Measurements from ENCODE around the gene RNF112.

Gene RNF112, protein sequence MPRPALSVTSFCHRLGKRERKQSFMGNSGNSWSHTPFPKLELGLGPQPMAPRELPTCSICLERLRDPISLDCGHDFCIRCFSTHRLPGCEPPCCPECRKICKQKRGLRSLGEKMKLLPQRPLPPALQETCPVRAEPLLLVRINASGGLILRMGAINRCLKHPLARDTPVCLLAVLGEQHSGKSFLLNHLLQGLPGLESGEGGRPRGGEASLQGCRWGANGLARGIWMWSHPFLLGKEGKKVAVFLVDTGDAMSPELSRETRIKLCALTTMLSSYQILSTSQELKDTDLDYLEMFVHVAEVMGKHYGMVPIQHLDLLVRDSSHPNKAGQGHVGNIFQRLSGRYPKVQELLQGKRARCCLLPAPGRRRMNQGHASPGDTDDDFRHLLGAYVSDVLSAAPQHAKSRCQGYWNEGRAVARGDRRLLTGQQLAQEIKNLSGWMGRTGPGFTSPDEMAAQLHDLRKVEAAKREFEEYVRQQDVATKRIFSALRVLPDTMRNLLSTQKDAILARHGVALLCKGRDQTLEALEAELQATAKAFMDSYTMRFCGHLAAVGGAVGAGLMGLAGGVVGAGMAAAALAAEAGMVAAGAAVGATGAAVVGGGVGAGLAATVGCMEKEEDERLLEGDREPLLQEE

DNA sequence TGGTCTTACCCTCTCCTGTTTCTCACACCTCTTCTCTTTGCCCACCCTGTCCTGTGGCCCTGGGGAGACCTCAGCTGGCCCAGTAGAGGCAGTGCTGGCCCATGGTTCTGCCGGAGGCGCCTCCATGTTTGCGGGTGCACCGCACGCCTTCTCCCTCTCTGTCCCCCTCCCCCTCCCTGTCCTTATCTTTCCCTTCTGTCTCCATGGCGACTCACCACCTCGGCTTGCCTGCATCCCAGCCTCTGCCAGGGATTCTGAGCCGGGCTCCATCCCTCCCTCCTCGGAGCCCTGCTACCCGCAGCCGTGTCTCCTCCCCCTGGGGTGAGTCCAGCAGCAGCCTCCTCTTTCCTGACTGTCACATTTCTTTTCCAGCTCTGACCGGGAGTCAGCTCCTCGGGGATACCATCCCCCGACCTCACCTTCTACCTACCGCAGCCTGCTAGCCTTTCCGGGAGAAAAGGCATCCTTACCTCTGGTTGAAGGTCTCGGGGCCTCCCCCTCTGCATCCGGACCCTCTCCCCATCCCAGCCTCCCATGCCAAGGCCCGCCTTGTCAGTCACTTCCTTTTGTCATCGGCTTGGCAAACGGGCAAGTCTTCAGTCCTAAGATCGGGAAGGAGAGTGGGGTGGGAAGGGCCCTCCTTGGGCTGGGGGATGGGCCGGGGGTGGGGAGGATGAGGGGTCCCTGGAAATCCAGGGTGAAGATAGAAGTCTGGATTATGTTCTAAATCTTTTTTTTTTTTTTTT is at the start of gene RNF112:
Gene RNF112, plus strand, starts transcription at position 358 of the 746 bp plus-strand sequence. Its CDS starts 177 bp downstream, at position 535.
- in situ Hi-C loops (cut with HindIII; ENCODE audit: low sequenced_read_pairs): no loop called here

DNA sequence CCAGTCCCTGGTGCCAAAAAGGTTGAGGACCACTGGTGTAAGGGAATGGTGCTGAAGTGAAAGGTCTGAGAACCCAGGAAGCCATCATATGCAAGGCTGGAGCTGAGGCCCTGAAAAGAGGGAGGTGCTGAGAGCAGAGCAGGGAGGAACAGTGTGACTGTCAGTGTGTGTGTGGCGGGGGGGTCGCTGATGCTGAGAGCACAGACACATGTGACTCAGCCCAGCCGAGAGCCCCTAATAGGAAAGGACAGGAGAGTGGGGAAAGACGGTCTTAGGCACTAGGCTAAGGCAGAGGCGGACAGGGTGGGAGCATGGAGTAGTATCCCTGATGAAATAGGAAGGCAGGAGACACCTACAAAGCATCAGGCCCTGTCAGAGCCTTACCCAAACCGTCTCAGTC is 49.7 kb upstream of the RNF112 start:
- in situ Hi-C loops (cut with HindIII; ENCODE audit: low sequenced_read_pairs): loop anchor here (5.0 to 25.0 kb wide), 2 partner anchors 96 to 426 kb away; no protein-coding TSS in a partner anchor

DNA sequence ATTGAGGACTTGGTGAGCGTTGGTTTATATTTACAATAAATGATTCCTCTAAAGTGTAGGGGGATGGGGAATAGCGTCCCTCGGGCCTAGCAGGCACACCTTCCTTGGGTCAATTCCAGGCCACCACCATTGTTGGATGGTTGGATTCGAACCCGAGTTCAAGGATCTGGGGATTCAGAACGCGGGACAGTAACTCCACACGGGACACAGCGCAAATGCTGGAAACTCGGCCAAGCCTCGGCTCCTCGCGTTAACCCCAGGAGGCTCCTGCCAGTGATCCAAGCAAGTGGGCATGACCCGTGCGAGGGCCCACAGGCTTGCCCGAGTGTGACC is 49.1 kb upstream of the RNF112 start:
- in situ Hi-C loops (cut with HindIII; ENCODE audit: low sequenced_read_pairs): loop anchor here (5.0 to 25.0 kb wide), 2 partner anchors 95 to 425 kb away; no protein-coding TSS in a partner anchor

DNA sequence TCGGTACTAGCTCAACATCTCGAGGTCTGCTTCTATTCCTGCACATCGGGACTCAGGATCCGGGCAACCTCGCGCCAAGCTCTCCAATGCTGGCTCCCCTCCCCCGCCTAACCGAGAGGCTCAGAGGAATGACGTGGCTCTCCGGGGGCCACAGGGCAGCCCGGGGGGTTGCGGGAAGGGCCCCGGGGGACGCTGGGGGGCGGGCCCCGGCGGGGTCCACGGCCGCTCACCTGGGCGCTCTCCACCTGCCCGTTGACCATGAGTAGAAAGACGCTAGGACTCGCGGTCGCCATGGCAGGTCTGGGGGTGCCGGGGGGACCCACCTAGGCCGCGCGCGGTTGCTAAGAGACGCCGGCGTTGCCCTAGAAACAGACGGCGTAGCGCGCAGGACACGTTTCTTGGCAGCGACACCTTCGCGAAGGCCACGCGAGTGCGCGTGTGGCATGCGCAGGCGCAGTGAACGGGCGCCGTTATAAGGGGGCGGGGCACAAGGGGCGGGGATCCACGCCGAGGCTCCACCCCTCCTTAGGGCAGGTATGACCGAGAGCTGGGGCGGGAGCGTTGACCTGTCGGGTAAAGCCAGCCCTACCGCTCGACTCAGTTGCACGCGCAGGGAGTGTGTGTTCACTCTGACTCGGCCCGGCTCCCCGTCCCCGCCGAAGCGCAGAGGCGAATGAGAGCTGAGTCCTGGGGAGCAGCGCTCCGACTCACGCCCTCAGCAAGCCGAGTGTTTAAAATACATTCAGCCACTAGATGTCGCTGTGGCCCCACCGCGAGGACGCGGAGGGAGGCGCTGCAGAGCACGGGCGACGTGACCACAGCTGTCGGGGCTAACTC is 48.5 kb upstream of the RNF112 start, which contains the start of gene B9D1:
Gene B9D1, minus strand, starts transcription at position 447 of the 837 bp plus-strand sequence. Its CDS starts 154 bp downstream, at position 293.
- in situ Hi-C loops (cut with HindIII; ENCODE audit: low sequenced_read_pairs): loop anchor here (5.0 to 25.0 kb wide), 2 partner anchors 95 to 425 kb away; no protein-coding TSS in a partner anchor

DNA sequence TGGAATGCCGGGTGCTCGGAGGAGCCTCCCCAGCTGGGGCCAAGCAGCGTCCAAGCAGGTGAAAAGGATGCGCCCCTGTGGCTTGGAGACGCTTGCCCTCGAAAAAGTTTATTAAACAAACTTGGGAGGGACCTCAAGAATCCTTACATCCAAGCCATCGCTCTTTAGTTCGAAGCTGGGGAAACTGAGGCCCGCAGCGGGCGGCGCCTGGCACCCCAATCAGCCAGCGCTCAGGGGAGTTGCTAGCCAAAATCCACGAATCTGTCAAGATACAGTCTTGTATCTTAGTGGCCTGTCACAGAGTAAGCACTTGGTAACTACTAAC is 48.0 kb upstream of the RNF112 start:
- in situ Hi-C loops (cut with HindIII; ENCODE audit: low sequenced_read_pairs): loop anchor here (5.0 to 25.0 kb wide), 2 partner anchors 94 to 424 kb away; no protein-coding TSS in a partner anchor

DNA sequence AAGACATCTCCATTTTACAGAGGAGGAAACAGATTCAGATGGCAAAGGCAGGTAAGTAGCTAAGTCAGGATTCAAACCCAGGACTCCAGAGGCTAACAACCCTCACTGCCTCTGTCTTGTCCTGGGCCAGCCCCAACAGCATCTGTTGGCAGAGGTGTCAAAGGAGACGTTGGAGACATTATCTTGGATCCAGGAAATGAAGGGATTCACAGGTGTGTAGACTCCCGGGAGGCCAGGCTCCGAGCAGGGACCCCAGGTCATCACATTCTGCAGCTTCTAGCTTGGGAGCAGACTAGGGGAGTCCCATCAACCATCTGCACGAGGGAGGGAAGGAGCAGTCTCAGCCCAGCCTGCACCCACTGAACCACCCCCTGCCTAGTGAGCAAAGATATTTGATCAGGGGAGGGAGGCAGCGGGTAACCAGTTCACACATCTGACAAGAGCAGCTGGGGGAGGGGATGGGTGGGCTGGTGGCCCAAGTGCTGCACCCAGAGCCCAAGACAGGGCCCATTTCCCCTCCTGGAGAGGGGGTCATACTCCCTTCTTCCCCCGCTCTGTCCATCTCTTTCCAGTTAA is 47.5 kb upstream of the RNF112 start:
- in situ Hi-C loops (cut with HindIII; ENCODE audit: low sequenced_read_pairs): loop anchor here (5.0 to 25.0 kb wide), 2 partner anchors 94 to 424 kb away; no protein-coding TSS in a partner anchor

DNA sequence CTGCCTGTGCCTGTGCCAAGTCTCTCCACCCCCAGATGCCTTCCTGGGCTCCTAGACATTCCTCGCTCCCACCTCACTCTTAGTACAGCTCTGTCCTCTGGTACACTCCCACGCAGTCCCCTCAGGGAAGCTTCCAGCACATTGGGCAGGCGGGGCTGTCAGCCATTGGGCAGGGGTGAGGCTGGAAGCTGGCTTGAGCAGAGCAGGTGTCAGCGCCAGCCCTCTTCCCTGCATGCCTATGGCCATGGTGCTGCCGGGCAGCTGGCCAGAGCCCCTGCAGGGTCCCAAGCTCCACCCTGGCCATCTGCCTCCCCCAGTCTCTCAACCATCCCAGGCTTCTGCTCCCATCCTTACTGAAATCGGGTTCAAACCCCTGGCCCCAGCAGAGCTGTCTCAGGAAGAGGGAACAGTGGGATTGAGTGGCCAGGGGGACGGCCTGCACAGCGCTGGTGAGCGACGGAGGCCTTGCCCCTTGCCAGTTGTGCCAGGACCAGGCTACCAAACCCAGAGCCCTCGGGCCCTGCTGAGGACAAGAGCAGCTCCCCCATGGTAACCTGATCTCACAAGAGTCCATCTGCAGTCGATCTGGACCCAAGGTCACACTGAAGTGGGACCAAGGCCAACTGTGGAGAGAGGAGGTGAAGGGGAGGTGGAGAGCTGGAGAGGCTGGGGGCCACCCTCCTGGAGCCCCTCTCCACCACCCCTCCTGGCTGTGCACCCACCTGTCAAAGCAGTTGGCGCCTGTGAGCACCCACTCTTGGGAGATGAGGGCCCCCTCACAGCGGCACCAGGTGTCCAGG is 46.1 kb upstream of the RNF112 start:
- in situ Hi-C loops (cut with HindIII; ENCODE audit: low sequenced_read_pairs): loop anchor here (5.0 to 25.0 kb wide), 2 partner anchors 92 to 422 kb away; no protein-coding TSS in a partner anchor

DNA sequence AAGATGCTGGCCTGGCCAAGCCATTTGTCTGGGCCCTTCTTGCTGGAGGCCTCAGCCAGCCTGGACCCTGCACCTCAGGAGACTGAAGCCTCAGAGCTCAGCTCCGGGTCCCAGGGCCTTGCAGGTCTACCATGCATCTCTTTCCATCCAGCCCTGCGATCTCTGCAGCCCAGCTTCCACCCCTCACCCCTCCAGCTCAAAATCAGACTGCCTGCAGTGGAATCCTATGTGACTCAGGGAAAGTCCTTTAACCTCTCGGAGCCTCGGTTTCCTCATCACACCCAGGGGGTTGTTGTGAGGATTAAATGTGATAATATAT is 45.6 kb upstream of the RNF112 start:
- in situ Hi-C loops (cut with HindIII; ENCODE audit: low sequenced_read_pairs): loop anchor here (25.0 kb wide), 1 partner anchor 422 kb away; no protein-coding TSS in a partner anchor

DNA sequence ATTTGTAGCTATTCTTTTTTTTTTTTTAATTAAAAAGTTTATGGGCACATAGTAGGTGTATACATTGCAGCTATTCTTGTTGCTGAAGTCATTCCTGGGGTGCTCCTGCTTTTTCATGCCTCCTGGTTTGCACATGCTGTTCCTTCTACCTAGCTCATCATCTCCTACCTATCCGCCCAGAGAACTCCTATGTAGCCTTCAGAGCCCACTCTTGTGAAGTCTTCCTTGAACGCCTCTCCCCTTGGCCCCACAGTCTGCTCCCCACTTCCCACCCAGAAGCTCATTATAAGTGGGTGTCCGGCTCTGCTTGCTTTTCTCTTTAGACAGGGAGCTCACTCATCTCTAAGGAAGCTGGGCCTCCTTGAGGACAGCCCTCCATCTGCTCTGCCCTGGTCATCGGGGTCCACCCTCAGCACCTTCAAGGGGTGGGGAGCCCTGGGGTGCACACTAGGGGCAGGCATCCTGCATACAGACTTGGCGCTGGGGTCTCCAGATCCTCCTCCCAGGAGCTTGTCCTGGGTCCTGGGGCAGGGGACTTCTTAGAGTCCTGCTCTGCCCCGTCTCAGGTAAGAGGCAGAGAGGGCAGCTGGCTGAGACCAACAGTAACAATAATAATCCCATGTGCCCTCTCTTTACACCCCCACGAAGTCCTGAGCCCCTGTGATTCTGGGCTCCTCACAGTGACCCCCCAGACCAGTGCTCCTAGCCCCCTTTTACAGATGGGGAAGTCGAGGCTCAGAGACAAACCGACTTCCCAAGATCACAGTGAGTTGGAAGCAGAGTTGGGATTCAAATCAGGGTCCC is 45.0 kb upstream of the RNF112 start:
- in situ Hi-C loops (cut with HindIII; ENCODE audit: low sequenced_read_pairs): loop anchor here (25.0 kb wide), 1 partner anchor 421 kb away; no protein-coding TSS in a partner anchor

DNA sequence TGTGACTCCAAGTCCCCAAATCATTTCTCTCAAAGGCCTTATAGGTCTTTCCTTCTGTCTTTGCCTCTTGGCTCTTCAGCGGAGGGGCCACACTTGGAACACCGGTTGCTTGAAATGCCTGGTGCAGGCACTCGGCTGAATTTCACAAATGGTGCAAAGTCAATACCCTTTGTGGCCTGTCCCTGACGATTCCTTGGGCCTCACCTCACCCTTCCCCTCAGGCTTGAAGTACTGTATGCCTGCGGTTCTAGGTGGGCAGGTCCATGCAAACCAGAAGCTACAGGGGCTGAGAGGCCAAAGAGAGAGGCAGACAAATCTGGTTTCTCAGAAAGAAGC is 44.4 kb upstream of the RNF112 start:
- in situ Hi-C loops (cut with HindIII; ENCODE audit: low sequenced_read_pairs): loop anchor here (25.0 kb wide), 1 partner anchor 421 kb away; no protein-coding TSS in a partner anchor

DNA sequence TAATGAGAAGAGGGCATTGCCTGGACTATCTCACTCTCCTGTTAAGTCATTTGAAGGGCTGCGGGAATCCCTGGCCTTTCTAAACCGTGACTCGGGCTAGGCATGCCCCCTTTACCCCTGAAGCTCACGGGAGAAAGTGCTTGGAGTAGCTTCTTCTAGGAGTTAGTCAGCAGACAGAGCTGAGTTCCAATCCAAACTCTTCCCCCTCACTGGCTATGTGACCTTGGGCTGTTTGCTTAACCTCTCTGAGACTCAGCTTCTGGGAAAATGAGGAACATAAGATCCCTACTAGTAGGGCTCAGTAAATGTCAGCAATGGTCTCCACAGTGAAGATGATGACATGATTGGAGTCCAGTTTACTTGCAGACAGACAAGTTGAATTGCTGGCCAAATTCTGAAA is 42.8 kb upstream of the RNF112 start:
- in situ Hi-C loops (cut with HindIII; ENCODE audit: low sequenced_read_pairs): loop anchor here (25.0 kb wide), 1 partner anchor 419 kb away; no protein-coding TSS in a partner anchor

DNA sequence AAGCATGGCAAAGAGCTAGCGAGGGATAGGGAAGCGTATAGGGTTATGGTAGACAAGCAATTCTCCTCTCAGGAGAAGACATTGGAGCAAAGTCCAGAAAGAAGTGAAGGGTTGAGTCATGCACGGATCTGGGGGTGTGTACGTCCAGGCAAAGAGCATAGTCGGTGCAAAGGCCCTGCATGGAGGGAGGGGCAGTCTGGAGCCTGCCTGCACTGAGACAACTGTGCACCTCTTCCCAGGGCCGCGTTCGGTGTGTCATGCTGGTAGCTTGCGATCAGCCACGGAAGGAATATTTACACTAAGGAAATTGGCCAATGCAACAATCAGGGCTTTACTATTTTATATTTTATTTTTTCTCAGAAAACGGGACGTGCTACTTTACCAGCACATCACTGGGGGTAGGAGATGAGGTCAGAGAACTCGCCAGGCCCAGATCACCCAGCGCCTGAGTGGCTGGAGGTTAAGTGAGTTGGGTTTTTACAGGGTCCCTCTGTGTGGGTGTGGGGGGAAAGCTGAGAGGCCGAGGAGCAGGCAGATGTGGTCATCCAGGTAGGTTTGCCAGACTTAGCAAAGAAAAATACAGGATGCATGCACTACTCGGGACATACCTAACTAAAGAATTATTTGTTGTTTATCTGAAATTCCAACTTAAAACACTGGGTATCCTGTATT is 41.8 kb upstream of the RNF112 start:
- in situ Hi-C loops (cut with HindIII; ENCODE audit: low sequenced_read_pairs): loop anchor here (25.0 kb wide), 1 partner anchor 418 kb away; no protein-coding TSS in a partner anchor

DNA sequence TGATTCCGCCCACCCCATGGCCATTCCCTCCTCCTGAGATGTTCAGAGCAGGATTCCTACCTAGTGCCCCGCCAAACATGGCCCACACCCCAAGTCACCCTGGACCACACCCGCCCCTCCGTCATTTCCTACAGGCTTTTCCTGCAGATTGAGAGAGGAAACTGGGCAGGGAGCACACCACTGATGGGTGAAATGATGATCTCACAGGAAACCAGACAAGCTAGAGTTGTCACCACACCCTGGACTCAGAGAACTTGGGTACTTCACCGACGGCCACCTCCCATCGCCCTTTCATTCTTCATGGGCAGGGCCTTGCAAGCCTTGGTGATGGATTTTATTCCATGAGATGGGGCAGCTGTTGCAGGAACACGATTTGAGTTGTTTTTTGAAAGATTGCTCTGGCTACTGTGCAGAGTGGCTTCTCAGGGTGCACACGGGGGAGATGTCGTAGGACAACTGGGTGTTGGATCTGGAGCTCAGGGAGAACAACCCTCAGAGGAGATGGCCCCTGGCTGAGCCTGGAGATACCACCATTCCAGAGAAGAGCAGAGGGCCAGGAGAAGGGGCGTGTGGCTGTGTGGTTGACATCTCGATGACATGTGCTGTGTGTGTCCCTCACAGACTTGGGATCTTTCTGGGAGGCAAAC is 41.1 kb upstream of the RNF112 start:
- in situ Hi-C loops (cut with HindIII; ENCODE audit: low sequenced_read_pairs): loop anchor here (25.0 kb wide), 1 partner anchor 417 kb away; no protein-coding TSS in a partner anchor

DNA sequence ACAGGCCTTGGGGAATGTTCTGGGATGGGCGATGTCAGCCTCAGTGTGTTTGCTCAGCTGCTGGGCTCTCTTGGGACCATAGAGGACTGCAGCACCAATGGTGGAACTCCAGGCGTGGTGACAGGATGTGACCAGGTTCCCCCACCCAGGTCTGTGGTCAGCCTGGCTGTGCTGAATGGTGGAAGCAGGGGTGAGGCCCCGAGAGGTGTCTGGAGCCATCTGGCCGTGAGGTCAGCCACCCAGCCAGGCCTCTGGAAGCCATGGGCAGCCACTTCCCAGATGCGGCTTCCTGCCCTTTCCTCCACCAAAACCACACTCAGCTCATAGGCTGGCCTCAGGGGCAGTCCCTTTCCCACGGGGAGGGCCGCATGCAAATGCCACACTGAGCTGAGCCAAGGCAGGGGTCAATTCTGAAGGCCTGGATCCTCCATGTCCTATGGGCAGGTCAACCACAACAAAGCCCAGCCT is 40.5 kb upstream of the RNF112 start:
- in situ Hi-C loops (cut with HindIII; ENCODE audit: low sequenced_read_pairs): loop anchor here (25.0 kb wide), 1 partner anchor 417 kb away; no protein-coding TSS in a partner anchor

DNA sequence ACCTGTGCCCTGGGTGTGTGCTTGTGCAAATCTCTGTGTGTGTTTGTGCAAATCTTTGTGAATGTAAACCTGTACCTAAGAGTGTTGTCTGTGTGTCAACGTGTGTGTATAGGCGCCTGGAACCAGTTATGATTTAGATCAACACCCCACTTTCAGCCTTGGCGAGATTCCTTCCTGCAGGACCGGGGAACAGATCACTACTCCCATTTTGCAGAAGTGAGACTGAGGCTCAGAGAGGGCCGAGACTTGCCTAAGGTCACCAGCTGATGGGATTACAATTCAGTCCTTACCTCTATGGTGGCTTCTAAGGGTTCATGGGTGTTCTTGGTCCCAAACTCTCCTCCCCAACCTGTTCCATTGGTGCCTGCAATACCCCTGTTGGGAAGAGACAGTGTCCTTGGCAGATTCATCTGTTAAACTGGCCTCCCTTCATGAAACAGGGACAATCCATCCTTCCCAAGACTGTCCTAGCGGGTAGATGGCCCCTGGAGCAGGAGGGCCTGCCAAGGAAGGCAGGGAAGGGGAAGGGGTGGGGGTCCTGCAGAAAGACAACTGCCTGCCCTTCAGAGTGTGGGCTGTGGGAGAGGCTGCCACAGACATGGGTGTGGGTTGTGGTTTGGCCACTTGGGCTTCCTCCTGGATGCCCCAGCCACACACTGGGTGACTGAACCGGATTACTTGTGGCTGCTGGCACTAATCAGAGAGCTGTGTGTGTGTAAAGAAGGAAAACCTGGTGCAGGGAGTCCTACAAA is 39.6 kb upstream of the RNF112 start:
- in situ Hi-C loops (cut with HindIII; ENCODE audit: low sequenced_read_pairs): loop anchor here (25.0 kb wide), 1 partner anchor 416 kb away; no protein-coding TSS in a partner anchor

DNA sequence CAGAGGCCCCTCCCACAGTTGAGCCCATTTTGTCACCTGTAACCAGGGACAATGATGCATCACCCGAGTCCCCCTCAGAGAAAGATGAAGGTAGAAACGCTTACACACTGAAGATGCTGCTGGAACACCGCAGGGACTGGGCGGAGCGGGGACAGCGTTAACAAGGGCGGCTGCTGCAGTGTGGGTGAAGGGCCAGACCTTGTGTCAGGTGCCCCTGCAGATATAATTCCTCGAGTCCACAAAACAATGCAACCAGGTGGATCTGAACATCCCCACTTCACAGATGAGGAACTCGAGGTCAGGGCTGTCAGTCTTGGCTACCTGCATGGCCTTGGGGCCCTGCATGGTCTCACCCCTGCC is 39.0 kb upstream of the RNF112 start:
- in situ Hi-C loops (cut with HindIII; ENCODE audit: low sequenced_read_pairs): loop anchor here (25.0 kb wide), 1 partner anchor 415 kb away; no protein-coding TSS in a partner anchor

Measured in DLD1 (cell line).